Stimulated activated CD4-positive, alpha-beta T cell treated with anti-CD3 and anti-CD28 coated beads, Interleukin-4, amount 100 ng/mL, for 4 hours (primary cell): ENCODE data around the gene TMEM204.

Source experiments
- DNase-seq, 2 experiments: peaks; one replicate each; pipeline ENCODE4 v3.0.0-alpha.2; 2020

Gene TMEM204

DNA sequence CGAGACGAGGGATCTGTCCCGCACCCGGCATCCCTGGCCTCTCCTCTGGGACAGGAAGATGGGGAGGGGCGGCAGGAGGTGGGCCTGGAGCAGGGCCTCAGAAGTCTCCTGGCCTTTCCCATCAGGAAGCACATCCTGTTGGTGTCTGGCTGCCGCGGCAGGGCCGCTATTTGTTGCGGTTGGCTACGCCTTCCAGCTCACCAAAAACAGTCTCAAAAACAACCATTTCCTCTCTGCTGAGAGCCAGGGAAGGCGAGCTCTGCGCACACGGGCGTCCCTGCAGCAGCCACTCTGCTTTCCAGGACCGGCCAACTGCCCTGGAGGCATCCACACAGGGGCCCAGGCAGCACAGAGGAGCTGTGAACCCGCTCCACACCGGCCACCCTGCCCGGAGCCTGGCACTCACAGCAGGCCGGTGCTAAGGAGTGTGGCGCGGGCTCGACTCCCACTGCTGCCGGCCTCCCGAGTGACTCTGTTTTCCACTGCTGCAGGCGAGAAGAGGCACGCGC, at the start of gene TMEM204:
Gene TMEM204, plus strand, starts transcription at position 224 of the 509 bp plus-strand sequence. CDS start 610 bp downstream, outside the sequence.
- no peak for DNase-seq

DNA sequence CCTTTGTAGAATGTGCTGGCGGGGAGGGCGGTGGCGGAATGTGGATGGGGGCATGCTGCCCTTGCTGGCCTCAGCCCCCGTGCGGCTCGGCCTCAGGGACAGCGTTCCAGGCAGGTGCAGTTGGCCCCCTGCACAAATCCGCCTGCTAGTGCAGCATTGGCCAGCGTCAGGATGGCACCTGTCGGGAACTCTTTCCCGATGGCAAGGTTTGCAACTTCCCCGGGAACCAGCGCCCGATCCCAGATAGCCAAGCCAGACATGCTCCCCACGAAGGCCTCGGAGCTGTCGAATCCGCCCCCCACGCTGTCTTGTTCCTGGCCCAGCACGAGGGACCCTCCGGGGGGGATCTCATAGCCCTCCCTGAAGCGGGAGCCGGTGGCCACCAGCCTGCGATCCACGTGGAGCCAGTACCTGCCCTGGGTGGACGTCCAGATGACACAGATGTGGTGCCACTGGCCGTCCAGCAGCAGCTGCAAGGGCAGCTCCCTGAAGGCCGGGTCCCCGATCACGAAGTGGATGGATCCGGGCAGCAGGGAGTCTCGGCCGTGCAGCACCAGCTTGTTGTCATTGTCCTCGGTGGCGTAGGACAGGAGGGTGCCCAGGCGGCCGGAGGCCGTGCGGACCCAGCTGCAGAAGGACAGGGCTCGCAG, 47.5 kb upstream of the TMEM204 start:
- DNase-seq = no peak

DNA sequence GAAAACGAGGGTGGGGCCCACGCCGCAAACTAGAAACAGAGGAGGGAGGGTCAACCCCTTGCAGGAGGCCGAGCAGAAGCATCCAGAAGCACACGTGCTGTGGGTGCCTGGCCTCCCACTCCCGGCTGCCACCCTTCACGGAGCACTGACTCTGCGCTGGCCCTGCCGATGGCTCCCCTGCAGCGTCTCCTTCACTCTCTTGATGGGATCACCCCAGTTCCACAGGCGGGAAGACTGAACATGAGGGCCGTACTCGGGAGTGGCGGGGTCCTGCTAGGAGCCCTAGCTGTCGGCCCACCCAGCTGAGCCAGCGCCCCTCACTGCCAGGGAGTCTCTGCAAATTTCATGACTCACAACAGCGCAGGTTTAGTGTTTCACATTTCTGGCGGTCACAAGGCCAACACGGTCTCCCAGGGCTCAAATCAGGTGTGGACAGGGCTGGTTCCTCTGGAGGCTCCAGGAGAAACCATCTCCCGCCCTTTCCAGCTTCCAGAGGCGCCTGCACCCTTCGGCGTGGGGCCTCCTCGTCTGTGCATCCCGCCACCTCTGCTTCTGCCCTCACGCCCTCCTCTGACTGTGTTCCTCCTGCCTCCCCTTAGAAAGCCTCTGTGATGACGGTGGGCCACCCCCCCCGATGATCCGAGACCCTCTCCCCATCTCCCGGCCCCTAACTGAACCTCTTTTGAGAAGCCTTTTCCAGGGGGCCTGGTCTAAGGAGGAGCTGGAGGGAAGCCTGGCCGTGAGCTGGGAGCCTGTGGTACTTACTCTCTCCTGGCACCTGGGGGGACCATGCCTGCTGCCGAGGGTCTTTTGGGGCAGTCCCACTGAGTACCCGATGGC, 46.7 kb upstream of the TMEM204 start:
- no peak for DNase-seq

DNA sequence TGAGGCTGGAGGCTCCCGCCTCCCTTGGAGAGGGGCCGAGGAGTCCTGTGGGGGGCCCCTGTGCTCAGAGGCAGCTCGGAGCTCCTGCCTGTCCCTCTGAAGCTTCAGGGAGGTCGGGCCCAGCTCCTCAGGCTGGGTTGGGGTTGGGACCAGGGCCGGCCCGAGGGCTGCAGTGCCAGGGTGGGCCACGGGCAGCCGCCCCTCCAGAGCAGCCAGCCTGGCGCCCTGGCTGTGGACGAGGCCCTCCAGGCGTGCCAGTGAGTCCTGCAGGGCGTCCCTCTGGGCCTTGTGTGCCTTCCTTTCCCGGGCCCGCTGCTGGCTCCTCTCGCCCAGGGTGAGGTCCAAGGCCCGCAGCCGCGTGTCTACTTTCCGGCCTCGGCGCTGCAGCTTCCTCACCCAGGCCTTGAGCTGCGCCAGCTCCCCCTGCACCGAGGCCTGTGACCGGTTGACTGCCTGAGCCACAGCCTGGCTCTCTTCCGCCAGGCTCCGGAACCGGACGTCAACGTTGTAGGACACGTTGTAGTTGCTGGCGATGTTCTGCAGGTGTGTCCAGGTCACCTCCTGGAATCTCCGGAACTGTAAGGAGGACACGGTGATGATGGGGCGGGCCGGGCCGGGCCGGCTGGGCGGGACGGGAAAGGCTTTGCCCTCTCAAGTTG, 45.9 kb upstream of the TMEM204 start:
- DNase-seq = no peak

DNA sequence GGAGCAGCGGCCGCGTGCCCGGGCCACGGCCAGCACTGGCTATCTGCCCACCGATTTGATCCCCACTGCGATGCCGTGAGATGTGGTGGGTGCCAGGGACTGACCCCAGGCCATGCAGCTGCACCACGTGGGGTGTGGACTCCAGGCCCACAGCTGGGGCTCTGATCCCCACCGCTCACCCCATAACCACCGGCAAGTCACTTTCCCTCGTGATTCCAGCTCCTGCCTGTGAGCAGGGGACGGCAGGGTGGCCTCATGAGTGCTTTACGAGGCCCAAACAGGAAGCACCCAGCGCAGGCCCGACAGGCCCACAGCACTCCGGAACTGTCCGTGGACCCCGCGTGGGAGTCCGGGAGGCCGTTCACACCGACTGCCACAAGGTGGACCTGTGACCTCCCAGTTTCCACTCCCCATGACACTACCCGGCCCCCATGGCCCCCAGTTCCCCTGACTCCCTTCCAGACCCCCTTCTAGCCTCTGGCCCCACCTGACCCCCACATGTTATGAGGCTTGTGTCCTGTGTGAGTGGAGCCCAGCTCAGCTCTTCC, 45.3 kb upstream of the TMEM204 start:
- no peak for DNase-seq

DNA sequence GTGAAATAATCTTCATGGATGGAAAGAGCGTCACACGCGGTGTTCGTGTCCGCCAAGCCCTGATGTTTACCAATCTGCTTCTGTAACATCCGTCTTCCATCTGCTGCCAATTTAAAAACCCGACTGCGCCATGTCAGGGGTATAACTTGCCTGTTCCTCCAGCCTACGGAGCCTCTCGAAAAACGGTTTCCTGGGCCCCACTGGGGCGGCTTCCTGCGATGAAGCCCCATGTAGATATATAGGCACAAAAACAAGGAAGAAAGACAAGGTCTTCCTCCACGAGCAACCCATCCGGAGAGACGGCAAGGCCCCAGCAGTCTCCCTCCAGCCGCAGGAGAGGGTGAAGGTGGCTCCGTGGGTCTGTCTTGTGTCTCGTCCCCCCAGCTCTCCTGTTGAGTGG, 44.8 kb upstream of the TMEM204 start, which contains the start of gene PTX4:
Gene PTX4, minus strand, starts transcription at position 326 of the 400 bp plus-strand sequence. Its CDS starts 35 bp downstream, at position 291.
- no peak for DNase-seq

DNA sequence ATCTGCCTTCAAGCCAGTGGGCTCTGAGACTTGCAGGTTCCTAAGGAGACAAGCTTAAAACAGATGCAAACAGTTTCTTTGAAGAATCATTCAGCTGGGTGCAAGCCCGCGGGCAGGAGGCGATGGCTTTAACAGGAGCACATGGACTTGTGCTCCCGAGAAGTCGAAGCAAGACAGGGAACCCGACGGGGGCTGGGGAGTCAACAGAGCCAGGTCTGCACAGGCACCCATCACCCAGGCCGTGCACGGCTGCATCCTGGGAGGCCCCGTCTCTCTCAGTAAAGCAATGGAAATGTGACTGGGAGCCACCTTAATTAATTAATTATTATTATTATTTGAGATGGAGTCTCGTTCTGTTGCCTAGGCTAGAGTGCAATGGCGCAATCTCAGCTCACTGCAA, 44.4 kb upstream of the TMEM204 start:
- DNase-seq = no peak

DNA sequence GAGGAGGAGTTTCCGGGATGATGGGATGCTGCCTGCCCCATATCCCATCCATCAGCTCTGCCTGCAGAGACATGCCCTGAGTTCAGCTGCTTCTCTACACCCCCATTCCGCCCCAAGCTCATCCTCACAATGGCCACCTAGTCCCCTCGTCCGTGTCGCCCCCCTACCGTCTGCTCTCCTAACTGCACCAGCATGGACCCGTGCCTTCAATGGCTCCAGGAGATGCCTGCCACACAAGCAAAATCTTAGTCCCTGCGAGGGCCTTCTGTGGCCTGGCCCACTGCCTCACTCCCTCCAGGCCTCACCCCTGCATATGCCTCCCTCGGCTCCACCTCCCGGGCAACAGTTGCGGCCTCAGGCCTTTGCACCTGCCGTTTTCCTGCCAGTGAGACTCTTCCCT, 42.1 kb upstream of the TMEM204 start:
- DNase-seq = no peak

DNA sequence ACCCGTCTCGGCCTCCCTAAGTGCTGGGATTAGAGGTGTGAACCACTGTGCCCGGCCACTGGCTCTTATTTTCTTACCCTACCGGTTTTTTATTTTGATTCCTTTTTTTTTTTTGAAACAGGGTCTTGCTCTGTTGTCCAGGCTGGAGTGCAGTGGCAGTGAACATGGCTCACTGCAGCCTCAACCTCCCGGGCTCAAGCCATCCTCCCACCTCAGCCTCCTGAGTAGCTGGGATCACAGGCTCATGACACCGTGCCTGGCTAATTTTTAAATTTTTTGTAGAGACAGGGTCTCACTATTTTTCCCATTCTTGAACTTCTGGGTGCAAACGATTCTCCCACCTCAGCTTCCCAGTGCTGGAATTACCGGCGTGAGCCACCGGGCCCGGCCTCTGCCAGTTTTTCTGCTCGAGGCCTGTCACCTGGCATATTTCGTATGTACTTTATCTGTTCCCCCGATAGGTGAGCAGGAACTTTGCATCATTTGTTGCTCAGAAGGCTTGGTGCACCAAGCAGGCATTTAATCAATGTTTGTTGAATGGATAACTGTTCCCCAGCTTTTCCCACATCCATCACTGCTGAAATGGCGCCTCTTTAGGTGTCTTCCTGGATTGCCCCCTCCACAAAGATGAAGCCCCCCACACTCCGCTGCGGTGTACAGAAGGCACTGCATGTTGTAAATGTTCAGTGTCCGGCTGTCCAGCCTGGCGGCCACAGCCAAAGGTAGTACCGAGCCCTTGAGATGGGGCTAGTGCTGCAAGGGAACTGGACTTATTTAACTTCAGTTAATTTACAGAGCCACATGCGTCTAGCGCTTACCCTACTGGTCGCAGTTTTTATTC, 41.2 kb upstream of the TMEM204 start:
- DNase-seq = no peak

DNA sequence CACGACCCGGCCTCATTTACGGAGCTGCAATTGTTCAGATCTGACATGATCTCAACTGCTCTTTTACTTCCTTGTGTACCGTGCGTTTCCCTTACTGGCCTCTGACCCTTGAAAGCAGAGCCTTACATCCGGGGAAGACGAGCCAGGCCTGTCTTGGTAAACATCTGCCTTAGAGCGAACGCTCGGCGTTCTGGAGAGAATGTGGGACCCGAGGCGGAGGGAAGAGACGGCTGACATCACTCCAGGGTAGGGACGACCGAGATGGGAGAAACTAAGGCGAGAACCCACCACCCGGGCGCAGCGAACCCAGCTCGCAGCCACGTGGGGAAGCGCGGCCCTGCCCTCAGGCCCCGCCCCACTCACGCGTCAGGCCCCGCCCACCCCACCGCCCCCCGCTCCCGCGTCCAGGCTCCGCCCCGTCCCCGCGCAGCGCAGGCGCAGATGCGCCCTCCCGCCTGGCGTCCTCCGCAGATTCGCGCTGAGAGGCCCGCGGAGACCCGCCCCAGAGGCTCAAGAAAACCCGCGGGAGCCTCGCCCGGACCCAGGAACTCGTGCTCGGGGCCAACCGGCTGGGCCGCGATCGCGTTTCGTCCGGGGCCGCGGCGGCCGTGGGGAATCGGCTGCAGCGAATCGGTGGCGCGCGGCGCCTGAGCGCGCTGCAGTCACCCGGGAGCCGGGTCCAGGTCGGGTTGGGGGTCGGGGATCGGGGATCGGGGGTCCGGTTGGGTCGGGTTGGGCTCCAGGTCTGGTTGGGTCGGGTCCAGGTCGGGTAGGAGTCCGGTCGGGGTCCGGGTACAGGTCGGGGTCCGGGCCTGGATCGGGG, 40.3 kb upstream of the TMEM204 start, which contains the start of gene TELO2:
Gene TELO2, plus strand, starts transcription at position 438 of the 823 bp plus-strand sequence. CDS start 922 bp downstream, outside the sequence.
- DNase-seq = peak; percentile 79 to 93

DNA sequence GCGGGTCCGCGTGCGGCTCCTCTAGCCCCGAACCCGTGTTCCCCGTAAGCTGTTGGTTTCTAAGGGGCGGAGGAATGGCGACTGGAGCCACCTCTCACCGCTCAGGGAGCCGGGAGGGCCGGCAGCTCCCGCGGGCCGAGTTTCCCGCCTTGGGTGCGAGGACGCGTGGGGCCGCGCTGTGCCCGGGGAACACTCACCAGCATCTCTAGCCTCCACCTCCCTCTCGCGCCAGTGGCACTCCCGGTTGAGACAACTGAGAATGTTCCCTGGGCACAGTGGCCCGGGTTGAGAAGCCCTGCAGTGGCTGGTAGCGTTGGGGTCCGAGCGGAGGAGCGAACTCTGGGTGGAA, 39.7 kb upstream of the TMEM204 start:
- DNase-seq = peak in 1 of 2 experiments; percentile 14

DNA sequence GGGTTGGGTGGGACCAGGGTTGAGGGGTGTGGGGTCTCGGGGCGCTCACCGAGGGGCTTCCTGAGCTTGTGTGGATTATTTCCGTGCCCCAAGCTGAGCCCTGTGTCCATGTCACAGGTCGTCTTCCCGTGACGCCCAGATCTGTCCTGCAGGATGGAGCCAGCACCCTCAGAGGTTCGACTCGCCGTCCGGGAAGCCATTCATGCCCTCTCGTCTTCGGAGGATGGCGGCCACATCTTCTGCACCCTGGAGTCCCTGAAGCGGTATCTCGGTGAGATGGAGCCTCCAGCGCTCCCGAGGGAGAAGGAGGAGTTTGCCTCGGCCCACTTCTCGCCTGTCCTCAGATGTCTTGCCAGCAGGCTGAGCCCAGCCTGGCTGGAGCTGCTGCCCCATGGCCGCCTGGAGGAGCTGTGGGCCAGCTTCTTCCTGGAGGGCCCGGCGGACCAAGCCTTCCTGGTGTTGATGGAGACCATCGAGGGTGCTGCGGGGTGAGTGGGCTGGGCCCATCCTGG, 39.3 kb upstream of the TMEM204 start:
- no peak for DNase-seq

DNA sequence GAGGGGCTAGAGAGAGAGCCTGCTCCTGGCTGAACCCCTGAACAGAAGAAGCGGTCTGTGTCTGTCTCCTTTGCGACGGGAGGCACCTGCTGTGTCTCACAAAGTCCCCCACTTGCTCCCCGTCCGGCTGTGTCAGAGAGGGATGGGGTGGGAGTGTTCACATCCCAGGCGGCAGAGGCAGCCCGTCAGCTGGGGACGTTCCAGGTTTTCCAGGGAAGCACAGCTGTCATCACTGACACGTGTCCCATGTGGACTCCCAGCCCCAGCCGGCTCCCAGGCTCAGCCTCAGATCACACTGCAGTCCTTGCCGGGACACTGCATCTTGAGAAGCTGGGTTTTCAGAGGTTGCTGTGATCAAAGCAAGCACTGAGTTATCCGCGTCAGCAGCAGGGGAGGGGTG, 38.8 kb upstream of the TMEM204 start:
- DNase-seq = no peak

DNA sequence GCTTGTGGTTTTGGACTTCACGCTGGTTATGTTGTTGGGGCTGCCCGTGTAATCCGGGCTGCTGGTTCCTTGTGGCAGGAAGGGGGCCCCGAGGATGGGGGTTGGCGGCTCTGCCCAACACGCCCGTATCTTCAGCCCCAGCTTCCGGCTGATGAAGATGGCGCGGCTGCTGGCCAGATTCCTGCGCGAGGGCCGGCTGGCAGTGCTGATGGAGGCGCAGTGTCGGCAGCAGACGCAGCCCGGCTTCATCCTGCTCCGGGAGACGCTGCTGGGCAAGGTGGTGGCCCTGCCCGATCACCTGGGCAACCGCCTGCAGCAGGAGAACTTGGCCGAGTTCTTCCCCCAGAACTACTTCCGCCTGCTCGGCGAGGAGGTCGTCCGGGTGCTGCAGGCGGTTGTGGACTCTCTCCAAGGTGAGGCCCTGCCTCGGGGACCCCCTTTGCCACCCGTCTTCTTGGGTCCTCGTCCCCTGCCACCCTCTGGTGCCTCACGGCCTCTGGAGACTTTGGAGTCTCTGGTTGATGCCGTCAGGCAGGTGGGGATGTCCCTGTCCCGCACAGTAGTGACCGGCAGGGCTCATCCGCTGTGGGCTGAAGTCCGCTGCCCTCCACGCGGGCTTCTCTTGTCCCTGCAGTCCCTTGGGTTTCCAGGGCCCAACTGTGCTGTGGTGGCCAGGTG, 38.1 kb upstream of the TMEM204 start:
- no peak for DNase-seq

DNA sequence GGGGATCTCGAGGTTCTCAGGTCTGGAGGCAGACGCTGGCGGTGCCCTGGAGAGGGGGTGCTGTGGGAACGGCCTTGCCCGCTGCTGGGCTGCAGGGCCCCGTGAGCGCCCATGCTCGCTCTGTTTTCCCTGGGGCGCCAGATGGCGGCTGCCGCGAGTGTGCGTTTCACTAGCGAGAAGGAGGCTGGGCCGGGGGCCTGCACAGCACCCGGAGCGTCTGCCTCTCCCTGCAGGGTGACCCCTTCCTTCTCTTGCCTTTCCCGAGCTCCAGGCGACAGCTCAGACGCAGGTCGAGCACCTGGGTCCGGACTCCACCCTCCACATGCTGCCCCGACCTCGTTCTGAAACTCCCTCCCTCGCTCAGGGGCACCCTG, 37.6 kb upstream of the TMEM204 start:
- DNase-seq = no peak

DNA sequence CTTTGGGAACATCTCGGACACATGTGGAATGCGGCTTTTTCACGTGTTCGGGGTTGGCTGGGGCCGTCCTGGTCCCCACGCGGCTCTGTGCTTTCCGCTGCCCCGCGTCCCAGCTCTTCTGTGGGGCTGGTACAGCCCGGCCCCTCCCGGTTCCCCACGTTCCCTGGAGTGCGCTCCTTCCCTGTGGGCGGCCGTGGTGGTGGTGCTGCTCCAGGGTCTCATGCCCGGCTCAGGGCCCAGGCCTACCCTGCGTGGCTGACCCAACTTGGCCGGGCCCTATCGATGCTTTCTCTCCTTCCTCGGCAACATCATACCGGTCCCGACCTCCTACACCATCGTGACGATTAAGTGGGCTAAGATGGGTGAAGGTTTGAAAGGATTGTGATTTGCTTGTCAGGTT, 37.0 kb upstream of the TMEM204 start:
- no peak for DNase-seq

DNA sequence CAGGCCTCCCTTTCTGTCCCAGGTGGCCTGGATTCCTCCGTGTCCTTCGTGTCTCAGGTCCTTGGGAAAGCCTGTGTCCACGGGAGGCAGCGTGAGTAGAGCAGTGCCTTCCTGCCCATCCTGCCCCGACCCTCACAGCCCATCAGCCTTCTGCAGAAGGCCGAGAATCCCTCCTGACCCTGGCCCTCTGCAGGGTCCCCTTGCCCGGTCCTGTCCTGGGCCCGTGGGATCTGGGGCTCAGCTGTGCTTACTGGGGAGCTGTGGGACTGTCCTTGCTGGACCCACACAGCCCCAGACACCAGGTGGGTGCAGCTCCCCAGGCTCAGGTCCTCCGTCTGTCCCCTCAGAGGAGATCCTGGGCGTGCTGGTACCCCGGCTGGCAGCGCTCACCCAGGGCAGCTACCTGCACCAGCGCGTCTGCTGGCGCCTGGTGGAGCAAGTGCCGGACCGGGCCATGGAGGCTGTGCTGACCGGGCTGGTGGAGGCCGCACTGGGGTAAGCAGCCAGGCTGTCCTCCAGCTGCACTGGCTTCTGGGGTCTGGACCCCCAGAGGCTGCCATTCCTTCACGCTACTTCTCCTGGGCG, 36.4 kb upstream of the TMEM204 start:
- DNase-seq = no peak

DNA sequence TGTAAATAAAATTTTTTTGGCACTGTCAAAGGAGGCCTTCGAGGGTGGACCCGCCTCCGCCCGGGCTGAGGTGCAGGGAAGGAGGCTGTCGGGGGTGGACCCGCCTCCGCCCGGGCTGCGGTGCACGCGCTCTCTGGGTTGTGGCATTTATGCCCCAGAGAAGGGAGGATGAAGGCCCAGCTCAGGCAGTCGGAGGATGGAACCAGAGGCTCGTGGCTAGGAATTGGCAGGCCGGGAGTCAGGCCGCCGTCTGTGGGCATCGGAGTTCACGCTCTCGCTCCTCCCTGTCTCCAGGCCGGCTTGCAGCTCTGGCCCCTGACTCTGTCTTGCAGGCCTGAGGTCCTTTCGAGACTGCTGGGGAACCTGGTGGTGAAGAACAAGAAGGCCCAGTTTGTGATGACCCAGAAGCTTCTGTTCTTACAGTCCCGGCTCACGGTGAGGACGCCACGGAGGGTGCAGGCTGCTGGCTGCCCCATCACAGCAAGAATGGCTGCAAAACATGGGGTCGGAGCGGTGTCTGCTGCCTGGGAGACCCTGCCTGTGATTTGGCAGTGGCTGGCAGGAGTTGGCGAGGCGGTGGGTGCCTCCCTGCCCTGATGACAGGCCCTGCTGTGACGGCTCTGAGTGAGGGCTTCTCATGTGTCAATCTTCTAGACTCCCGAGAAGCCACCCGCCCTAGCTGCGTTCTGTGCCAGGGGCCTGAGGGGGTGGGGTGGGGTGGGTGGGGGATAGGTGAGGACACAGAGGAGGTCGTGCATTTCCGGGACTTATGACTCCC, 34.4 kb upstream of the TMEM204 start:
- DNase-seq = no peak

DNA sequence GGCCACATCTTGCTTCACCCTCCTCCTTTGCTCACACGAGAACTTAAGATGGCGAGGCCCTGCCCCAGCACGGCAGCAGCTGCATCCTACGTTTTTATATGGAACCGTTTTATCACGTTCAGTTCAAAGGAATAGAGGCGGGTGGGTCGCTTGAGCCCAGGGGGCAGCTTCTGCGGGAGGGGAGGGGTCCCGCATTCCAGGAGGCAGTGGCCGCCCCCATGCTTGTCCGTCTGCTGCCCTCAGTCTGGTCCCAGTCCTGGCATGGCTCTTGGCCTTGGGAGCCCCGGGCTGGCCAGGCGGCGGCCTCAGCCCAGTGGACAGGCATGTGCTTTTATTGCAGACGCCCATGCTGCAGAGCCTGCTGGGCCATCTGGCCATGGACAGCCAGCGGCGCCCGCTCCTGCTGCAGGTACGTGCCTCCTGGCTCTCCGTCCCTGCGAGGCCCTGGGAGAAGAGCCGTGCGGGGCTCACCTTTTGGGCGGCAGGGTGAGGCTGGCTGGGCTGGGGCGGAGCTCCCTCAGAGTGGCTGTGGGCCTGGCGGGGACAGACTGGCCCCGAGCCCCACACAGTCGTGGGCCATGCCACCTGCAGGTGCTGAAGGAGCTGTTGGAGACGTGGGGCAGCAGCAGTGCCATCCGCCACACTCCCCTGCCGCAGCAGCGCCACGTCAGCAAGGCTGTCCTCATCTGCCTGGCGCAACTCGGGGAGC, 33.6 kb upstream of the TMEM204 start:
- DNase-seq = no peak
